Retinal pigment epithelial cell (primary cell): ENCODE data around the gene ANAPC7.
A peak's percentile ranks its signal among the peaks of the same experiment; 100 is the strongest.
"Not testable (repeated sequence)": the region's sequence is repeated elsewhere in the genome, so short reads cannot be mapped to it uniquely, and the experiment has no call there.

Experiments
- DNase-seq: peaks from one replicate; pipeline ENCODE4 v3.0.0-alpha.2; 2010; ENCODE audit warnings: low read depth
- H3K4me3 ChIP-seq: 2 replicates; pipeline ENCODE4 v1.5.1; 2011; ENCODE audit warnings: mild to moderate bottlenecking, low read length, control low read depth, moderate library complexity
- TF ChIP-seq, protein P1 (sequence below): conservative IDR thresholded peaks from 2 replicates; pipeline ENCODE4 v1.5.1; 2011; ENCODE audit warnings: low read depth, low read length, control low read depth, inconsistent platforms

ANAPC7 gene, protein sequence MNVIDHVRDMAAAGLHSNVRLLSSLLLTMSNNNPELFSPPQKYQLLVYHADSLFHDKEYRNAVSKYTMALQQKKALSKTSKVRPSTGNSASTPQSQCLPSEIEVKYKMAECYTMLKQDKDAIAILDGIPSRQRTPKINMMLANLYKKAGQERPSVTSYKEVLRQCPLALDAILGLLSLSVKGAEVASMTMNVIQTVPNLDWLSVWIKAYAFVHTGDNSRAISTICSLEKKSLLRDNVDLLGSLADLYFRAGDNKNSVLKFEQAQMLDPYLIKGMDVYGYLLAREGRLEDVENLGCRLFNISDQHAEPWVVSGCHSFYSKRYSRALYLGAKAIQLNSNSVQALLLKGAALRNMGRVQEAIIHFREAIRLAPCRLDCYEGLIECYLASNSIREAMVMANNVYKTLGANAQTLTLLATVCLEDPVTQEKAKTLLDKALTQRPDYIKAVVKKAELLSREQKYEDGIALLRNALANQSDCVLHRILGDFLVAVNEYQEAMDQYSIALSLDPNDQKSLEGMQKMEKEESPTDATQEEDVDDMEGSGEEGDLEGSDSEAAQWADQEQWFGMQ

DNA sequence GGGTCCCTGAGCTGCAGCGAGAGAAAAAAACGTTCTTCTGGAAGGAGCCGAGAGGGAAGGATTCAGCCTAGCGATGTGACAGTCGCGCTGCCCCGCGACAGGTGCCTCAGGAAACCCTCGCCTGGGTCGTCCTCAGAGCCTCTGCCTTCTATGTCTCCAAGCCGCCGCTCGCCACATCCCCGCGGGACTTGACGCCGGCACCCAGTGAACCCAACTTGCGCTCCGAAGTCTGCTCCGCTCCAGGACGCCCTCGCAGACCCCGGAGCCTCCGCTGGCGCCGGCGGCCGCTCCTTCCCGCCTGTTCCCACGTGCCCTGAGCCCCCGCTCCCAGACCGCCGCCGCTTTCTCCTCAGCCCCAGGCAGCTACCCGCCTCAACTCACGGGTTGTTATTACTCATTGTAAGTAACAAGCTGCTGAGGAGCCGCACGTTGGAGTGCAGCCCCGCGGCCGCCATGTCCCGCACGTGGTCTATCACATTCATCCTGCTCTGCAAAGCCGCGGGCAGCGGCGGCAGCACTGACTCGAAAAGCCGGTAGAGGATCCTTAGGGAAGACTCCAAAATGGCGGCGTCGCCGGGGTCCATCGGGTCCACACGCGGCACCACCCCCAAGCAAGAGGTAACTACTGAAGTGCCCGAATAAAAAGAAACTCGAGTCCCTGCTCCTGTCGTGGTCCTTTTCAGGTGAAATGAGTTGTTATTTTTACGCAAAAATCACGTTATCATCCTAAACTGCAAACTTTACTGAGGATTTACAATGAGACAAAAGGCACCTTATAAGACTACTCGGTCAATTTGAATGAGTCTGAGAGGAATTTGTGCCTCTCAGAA, at the start of gene ANAPC7:
Gene ANAPC7, minus strand, starts transcription at position 563 of the 830 bp plus-strand sequence. Its CDS starts 81 bp downstream, at position 482.
- TF ChIP-seq, protein P1, sequence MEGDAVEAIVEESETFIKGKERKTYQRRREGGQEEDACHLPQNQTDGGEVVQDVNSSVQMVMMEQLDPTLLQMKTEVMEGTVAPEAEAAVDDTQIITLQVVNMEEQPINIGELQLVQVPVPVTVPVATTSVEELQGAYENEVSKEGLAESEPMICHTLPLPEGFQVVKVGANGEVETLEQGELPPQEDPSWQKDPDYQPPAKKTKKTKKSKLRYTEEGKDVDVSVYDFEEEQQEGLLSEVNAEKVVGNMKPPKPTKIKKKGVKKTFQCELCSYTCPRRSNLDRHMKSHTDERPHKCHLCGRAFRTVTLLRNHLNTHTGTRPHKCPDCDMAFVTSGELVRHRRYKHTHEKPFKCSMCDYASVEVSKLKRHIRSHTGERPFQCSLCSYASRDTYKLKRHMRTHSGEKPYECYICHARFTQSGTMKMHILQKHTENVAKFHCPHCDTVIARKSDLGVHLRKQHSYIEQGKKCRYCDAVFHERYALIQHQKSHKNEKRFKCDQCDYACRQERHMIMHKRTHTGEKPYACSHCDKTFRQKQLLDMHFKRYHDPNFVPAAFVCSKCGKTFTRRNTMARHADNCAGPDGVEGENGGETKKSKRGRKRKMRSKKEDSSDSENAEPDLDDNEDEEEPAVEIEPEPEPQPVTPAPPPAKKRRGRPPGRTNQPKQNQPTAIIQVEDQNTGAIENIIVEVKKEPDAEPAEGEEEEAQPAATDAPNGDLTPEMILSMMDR = peak; percentile 7
- peak; percentile 60 for DNase-seq

DNA sequence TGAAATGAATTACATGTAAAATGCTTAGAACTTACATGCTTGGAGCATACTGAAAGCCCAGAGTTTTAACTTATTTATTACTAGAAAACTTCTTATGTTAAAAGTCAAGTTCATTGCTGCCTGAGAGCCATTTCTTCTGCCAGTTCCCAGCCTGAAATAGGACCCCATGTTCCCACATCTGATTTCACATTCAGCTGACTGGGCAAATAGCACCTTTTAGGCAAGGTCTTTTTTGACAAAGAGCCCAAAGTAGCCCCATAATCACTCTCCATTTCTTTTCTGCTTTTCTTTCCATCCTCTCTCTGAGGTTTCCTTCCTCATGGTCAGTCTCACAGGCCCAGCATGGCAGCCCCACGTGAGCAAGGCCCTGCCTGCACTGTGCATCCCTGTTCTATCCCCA, 47.8 kb upstream of the ANAPC7 start:
- no peak for DNase-seq
- no peak overlapping the region for H3K4me3 ChIP-seq
- TF ChIP-seq, protein P1 = no peak

More for the DNA sequence above, at the start of gene ANAPC7:
- peak within 1 kb of the TSS; percentile 86 for H3K4me3 ChIP-seq

DNA sequence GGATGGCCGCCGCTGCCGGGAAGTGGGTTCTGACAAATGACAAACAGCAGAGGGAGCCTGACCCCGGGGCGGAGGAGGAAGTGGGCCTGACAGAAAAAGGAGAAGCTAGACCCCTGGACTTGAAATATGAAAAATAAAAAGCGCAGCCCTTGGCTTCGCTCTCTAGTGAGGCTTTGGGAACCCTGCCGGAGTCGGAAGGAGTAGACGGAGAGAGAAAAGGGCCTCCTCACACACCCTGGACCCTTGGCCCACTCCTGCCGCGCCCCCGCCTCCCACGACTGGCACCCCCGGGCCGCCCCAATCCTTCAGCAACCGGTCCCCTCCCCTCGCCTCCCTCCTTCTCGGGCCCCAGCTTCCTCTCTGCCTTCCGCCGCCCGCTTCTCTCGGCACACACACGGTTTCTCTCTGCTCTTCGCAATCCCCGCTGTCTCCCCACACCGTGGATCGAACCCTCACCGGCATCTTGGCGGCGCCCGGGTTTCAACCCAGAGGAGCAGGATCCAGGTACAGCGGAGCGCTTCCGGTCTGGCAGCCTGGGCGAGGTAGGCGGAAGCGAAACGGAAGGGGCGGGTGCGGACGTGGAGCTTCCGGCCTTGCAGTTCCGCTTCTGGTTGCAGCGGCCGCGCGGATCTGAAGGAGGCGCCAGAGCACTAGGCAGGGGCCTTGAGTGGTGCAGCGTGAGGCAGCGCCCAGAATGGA, 46.4 kb upstream of the ANAPC7 start, which contains the start of gene ARPC3:
Gene ARPC3, minus strand, starts transcription at position 539 of the 699 bp plus-strand sequence. Its CDS starts 77 bp downstream, at position 462.
- TF ChIP-seq, protein P1 = peak; percentile 87
- H3K4me3 ChIP-seq = peak within 1 kb of the TSS; percentile 93
- DNase-seq = peak; percentile 70

DNA sequence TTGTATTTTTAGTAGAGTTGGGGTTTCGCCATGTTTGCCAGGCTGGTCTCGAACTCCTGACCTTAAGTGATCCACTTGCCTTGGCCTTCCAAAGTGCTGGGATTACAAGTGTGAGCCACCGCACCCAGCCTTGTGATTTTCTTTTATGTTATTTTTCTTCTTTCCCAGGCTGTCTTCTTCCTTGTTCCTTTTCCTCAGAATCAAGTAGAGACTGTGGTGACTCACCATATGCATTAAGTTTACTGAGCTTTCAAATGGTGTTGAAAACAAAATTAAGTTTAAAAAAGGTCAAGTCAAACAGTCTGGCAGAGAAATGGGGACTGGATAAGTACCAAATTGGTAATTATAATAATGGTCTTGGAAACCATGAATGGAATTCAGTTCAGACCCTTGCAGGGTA, 40.9 kb upstream of the ANAPC7 start:
- no peak overlapping the region for H3K4me3 ChIP-seq
- TF ChIP-seq, protein P1 = no peak
- no peak for DNase-seq

DNA sequence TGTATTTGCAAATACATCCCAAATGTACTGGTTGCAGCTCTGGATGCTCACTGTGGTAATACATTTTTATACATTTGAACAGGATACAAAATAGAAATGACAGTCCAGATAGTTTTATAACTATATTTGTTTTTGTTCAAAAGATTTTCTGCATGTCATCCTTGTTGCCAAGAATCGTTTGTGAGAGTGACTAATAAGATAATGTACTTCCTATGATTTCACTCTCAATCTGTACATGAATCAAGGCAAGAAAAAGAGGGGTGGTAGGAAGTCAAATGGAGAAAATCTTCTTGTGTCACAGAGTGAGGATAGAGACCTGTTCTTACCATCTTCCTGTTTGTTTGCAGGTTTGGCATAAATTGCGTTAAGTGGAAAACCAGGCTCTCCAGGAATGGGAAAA, 32.7 kb upstream of the ANAPC7 start:
- no peak for DNase-seq
- TF ChIP-seq, protein P1 = no peak
- no peak overlapping the region for H3K4me3 ChIP-seq

DNA sequence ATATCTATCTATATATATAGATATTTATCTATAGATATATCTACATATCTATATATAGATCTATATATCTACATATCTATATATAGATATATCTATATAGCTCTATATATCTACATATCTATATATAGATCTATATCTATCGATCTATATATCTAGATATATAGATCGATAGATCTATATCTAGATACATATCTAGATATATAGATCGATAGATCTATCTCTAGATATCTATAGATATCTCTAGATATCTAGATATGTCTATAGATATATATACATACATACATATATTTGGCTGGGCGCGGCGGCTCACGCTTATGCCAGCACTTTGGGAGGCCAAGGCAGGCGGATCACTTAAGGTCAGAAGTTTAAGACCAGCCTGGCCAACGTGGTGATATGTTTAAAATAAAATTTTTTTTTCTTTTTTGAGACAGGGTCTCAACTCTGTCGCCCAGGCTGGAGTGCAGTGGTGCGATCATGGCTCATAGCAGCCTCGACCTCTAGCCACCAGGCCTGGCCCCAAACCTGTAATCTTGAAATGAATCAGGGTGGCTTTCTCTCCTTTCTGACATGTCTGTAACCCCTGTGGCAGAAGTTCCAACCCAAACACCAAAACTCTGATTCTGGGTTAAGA, 28.6 kb upstream of the ANAPC7 start:
- no peak for DNase-seq

DNA sequence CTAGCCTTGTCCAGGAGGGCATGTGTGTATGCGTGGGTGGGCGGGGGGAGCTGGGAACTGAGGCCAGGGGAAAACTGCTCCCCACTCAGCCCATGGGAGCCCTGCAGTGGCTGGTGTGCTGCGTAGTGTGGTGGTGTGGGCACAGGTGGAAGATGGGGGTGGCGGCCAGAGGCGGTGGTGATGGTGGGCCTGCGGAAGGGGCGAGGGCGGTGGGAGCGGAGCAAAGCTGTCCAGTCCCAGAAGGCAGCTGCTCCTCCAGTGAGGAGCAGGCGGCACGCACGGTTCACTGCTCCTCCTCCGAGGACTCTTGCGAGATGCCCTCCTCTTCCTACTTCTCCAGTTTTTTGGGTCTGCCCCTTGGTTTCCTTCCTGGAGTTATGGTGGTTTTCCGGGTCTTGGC, 26.2 kb upstream of the ANAPC7 start:
- H3K4me3 ChIP-seq, DNase-seq: not testable (repeated sequence)

More for the DNA sequence above, 28.6 kb upstream of the ANAPC7 start:
- TF ChIP-seq, protein P1 = no peak
- H3K4me3 ChIP-seq = peak overlapping the region; percentile 40
